PC-3 (cell line): Measurements from ENCODE around the gene FXYD1. TPM values are rescaled to one million over a fixed set of nuclear protein-coding genes. Genes with fewer than 3 reads are reported as not detected.

Experiments
- ATAC-seq: fragments of 200-7000 bp; cut with Tn5 transposase; 2 replicates; pipeline ENCODE4 v1.9.1; 2020; ENCODE audit warnings: mild to moderate bottlenecking, moderate library complexity
- BruUV-seq: library from RNA; stranded (reverse); fragments of 400-500 nt; replicated peaks from 2 replicates; lab custom pipeline; 2021; lab: Mats Ljungman, UMichigan
- CTCF ChIA-PET: fragments of 300-600 bp; sonication (Branson Sonifier 250); formaldehyde crosslinking; loops from one replicate; lab custom pipeline; 2022; ENCODE audit warnings: antibody characterized with exemption; lab: Charles Lee
- POLR2A ChIA-PET: fragments of 300-600 bp; sonication (Branson Sonifier 250); formaldehyde crosslinking; loops from one replicate; lab custom pipeline; 2022; ENCODE audit warnings: antibody characterized with exemption; ENCODE audit not compliant: unreplicated experiment; lab: Charles Lee
- DNase-seq: peaks from one replicate; pipeline ENCODE4 v3.0.0-alpha.2; 2015
- H2AFZ ChIP-seq: fragments of 300-600 bp; sonication (generic); 2 replicates; pipeline ENCODE4 v1.6.0; 2016; ENCODE audit warnings: antibody characterized with exemption, low read length
- H3F3A ChIP-seq: fragments of 300-600 bp; sonication (generic); one replicate; pipeline ENCODE4 v1.6.0; 2017; ENCODE audit warnings: antibody characterized with exemption, low read length, control low read depth, mild to moderate bottlenecking; ENCODE audit not compliant: unreplicated experiment
- H3K27ac ChIP-seq: fragments of 300-600 bp; sonication (generic); 2 replicates; pipeline ENCODE4 v1.5.1; 2016; ENCODE audit warnings: mild to moderate bottlenecking, low read length
- H3K27me3 ChIP-seq: fragments of 300-600 bp; sonication (generic); 2 replicates; pipeline ENCODE4 v1.6.1; 2016; ENCODE audit warnings: low read length, mixed read lengths
- H3K36me3 ChIP-seq: fragments of 300-600 bp; sonication (generic); 2 replicates; pipeline ENCODE4 v1.6.1; 2016; ENCODE audit warnings: low read depth, mixed run types, low read length, mixed read lengths
- H3K4me1 ChIP-seq: fragments of 300-600 bp; sonication (generic); 2 replicates; pipeline ENCODE4 v1.5.1; 2016; ENCODE audit warnings: low read length; ENCODE audit not compliant: insufficient read depth
- H3K4me2 ChIP-seq: fragments of 300-600 bp; sonication (generic); 2 replicates; pipeline ENCODE4 v1.6.0; 2016; ENCODE audit warnings: low read length
- H3K4me3 ChIP-seq: fragments of 300-600 bp; sonication (generic); 2 replicates; pipeline ENCODE4 v1.5.1; 2016; ENCODE audit warnings: mild to moderate bottlenecking, low read length, mixed read lengths
- H3K79me2 ChIP-seq: fragments of 300-600 bp; sonication (generic); 2 replicates; pipeline ENCODE4 v1.6.1; 2017; ENCODE audit warnings: low read length, mixed read lengths
- H3K9ac ChIP-seq: fragments of 300-600 bp; sonication (generic); 2 replicates; pipeline ENCODE4 v1.6.0; 2016; ENCODE audit warnings: mild to moderate bottlenecking, low read length
- H3K9me2 ChIP-seq: fragments of 300-600 bp; sonication (generic); replicated peaks from 2 replicates; pipeline ENCODE4 v1.6.1; 2016; ENCODE audit warnings: mixed run types, low read length, mixed read lengths
- H3K9me3 ChIP-seq: fragments of 300-600 bp; sonication (generic); 2 replicates; pipeline ENCODE4 v1.6.1; 2016; ENCODE audit warnings: low read length, mixed read lengths
- H4K20me1 ChIP-seq: fragments of 300-600 bp; sonication (generic); 2 replicates; pipeline ENCODE4 v1.6.1; 2016; ENCODE audit warnings: low read length, mixed read lengths
- CTCF ChIP-seq: fragments of 300-600 bp; sonication (generic); conservative IDR thresholded peaks from 2 replicates; pipeline ENCODE4 v1.5.1; 2017; ENCODE audit warnings: antibody characterized with exemption, low read depth, mild to moderate bottlenecking, low read length
- EZH2 ChIP-seq: fragments of 300-600 bp; sonication (generic); IDR thresholded peaks from one replicate; pipeline ENCODE4 v1.6.1; 2017; ENCODE audit warnings: antibody characterized with exemption, mild to moderate bottlenecking, low read length; ENCODE audit not compliant: unreplicated experiment
- EZH2phosphoT487 ChIP-seq: fragments of 300-600 bp; sonication (generic); IDR thresholded peaks from 2 replicates; pipeline ENCODE4 v1.6.1; 2018; ENCODE audit warnings: mild to moderate bottlenecking, antibody characterized with exemption, low read length, borderline replicate concordance
- intact Hi-C: fragments of 100-400 bp; cut with micrococcal nuclease; formaldehyde crosslinking; loops from 2 replicates; pipeline ENCODE4 v1.9.0; 2023
- total RNA-seq: library from RNA; depleted of rRNA; stranded (reverse); fragments of >200 nt; gene quantifications from 2 replicates; pipeline ENCODE4 v1.2.3, GENCODE V29; 2014

Gene FXYD1
- total RNA-seq, 1 experiment from 2014 or later, result not detected

- DNase-seq (no peak), ATAC-seq (no peak)
- Histone ChIP-seq H3K9ac (no peak overlapping the region), H2AFZ (no peak overlapping the region), H4K20me1 (no peaks in the 10 kb centered on the region), H3F3A (no peaks in the 10 kb centered on the region), H3K4me3 (no peak overlapping the region), H3K4me2 (no peak overlapping the region), H3K27ac (no peak overlapping the region), H3K9me2 (no peaks in the 10 kb centered on the region), H3K27me3 (no peaks in the 10 kb centered on the region), H3K4me1 (no peaks in the 10 kb centered on the region), H3K36me3 (no peaks in the 10 kb centered on the region), H3K79me2 (no peaks in the 10 kb centered on the region), H3K9me3 (no peaks in the 10 kb centered on the region)
- BruUV-seq, result no TSS peak
- CTCF ChIA-PET, result no interaction called here
- POLR2A ChIA-PET, result no interaction called here
- TF ChIP-seq EZH2 (no peak), CTCF (no peak), EZH2phosphoT487 (no peak)
- intact Hi-C loops, result no loop called here
Measured at GRCh38 chr19:35178701-35179100, 40.1 kb downstream of the FXYD1 start.

- Histone ChIP-seq H3K9me2 (no peaks in the 10 kb centered on the region), H3K27me3 (no peaks in the 10 kb centered on the region), H3K9ac (no peak overlapping the region), H3K4me2 (no peak overlapping the region), H3K4me3 (no peak overlapping the region), H3K79me2 (no peaks in the 10 kb centered on the region), H4K20me1 (no peaks in the 10 kb centered on the region), H3F3A (no peaks in the 10 kb centered on the region), H3K27ac (no peak overlapping the region), H3K9me3 (no peaks in the 10 kb centered on the region), H3K4me1 (no peaks in the 10 kb centered on the region), H2AFZ (no peak overlapping the region), H3K36me3 (no peaks in the 10 kb centered on the region)
- intact Hi-C loops, result no loop called here
- no peak for ATAC-seq
- ChIA-PET CTCF (no interaction called here), POLR2A (no interaction called here)
- no TSS peak for BruUV-seq
- TF ChIP-seq CTCF (no peak), EZH2 (no peak), EZH2phosphoT487 (no peak)
- DNase-seq, result no peak
Measured at GRCh38 chr19:35179830-35180229, 41.2 kb downstream of the FXYD1 start.

GRCh38 chr19:35181387-35181786 is 42.8 kb downstream of the FXYD1 start:
- intact Hi-C loops, result no loop called here
- ATAC-seq (no peak), DNase-seq (no peak)
- Histone ChIP-seq H3K4me3 (no peak overlapping the region), H3K4me1 (no peaks in the 10 kb centered on the region), H3F3A (no peaks in the 10 kb centered on the region), H4K20me1 (no peaks in the 10 kb centered on the region), H3K27me3 (no peaks in the 10 kb centered on the region), H3K36me3 (no peaks in the 10 kb centered on the region), H3K4me2 (no peak overlapping the region), H3K9ac (no peak overlapping the region), H3K9me2 (no peaks in the 10 kb centered on the region), H2AFZ (no peak overlapping the region), H3K27ac (no peak overlapping the region), H3K79me2 (no peaks in the 10 kb centered on the region), H3K9me3 (no peaks in the 10 kb centered on the region)
- ChIA-PET CTCF (no interaction called here), POLR2A (no interaction called here)
- no peak for TF ChIP-seq EZH2phosphoT487
- TF ChIP-seq CTCF, result no peak
- TF ChIP-seq EZH2, result no peak
- no TSS peak for BruUV-seq
